ENCODE results near the gene ST7. TPM values are rescaled to one million over a fixed set of nuclear protein-coding genes. Genes with fewer than 3 reads are reported as not detected.

The ST7 gene
- polyA plus RNA-seq, 1 donor (not counting 4 experiments of a cell fraction or from before 2014, with no cell fraction given): 16.9 TPM

DNA sequence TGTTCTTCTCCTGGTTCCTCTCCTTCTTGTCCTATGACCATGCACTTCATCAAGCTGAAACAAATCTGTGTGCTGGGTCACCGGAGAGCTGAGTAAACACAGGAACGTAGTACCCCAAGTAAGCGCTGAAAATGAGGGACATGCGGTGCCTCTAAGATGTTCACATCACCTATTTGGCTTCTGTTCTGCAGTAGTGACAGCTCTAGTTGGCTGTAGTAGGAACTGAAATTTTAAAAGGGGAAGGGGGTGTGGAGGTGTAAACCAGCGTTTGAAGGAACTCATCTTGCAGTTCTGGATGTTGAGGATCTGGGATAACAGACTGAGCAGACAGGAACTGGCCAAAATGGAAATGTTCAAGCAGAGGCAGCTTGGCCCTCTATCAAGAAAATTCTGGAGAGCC lies 284.3 kb downstream of the ST7 start:
- Histone ChIP-seq H3K36me3 (ENCODE audit: control insufficient read depth in 2 of 2, extremely low read depth in 1 of 2, insufficient read depth in 2 of 2, low read length in 2 of 2) (no peaks in the 10 kb centered on the region), H4K20me1 (ENCODE audit: control insufficient read depth, extremely low read depth, insufficient read depth, low read length) (no peaks in the 10 kb centered on the region), H3K4me2 (ENCODE audit: control insufficient read depth, extremely low read depth, insufficient read depth, low read depth, low read length) (no peak overlapping the region), H2AFZ (ENCODE audit: control insufficient read depth, low read length) (no peak overlapping the region), H3K27me3 (ENCODE audit: control insufficient read depth, extremely low read depth, insufficient read depth, low read length) (peaks cover 5% of the 10 kb centered on the region), H3K4me1 (ENCODE audit: control insufficient read depth, extremely low read depth, insufficient read depth, low read length) (no peaks in the 10 kb centered on the region), H3K9ac (ENCODE audit: control insufficient read depth, extremely low read depth, insufficient read depth, low read length) (no peak overlapping the region), H3K79me2 (ENCODE audit: control insufficient read depth, insufficient read depth, low read length) (no peaks in the 10 kb centered on the region), H3K9me1 (ENCODE audit: control insufficient read depth, extremely low read depth, insufficient read depth, low read length) (no peaks in the 10 kb centered on the region), H3K9me3 (ENCODE audit: control insufficient read depth, low read depth, low read length) (no peaks in the 10 kb centered on the region), H3K27ac (ENCODE audit: control insufficient read depth, insufficient read depth, low read length) (no peak overlapping the region), H3K4me3 (ENCODE audit: control insufficient read depth in 2 of 3, extremely low read depth in 1 of 3, insufficient read depth in 2 of 3, low read depth in 1 of 3, low read length in 3 of 3) (no peak overlapping the region)
- DNase-seq (ENCODE audit: low read depth, low spot score) (no peak), FAIRE-seq (no peak)
- TF ChIP-seq, protein P1, sequence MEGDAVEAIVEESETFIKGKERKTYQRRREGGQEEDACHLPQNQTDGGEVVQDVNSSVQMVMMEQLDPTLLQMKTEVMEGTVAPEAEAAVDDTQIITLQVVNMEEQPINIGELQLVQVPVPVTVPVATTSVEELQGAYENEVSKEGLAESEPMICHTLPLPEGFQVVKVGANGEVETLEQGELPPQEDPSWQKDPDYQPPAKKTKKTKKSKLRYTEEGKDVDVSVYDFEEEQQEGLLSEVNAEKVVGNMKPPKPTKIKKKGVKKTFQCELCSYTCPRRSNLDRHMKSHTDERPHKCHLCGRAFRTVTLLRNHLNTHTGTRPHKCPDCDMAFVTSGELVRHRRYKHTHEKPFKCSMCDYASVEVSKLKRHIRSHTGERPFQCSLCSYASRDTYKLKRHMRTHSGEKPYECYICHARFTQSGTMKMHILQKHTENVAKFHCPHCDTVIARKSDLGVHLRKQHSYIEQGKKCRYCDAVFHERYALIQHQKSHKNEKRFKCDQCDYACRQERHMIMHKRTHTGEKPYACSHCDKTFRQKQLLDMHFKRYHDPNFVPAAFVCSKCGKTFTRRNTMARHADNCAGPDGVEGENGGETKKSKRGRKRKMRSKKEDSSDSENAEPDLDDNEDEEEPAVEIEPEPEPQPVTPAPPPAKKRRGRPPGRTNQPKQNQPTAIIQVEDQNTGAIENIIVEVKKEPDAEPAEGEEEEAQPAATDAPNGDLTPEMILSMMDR (optimal IDR thresholded peaks at IDR 0.05 in 1 of 3, IDR thresholded peaks at IDR 0.05 in 1 of 3, conservative IDR thresholded peaks at IDR 0.05 in 1 of 3; ENCODE audit: extremely low read depth in 1 of 3, insufficient read depth in 2 of 3, low read length in 3 of 3): no peak
- TF ChIP-seq EZH2 (IDR thresholded peaks at IDR 0.05; ENCODE audit: low read length): no peak
- dilution Hi-C loops (cut with MboI; ENCODE audit: extremely low pct_ligation_motif_present, low sequenced_read_pairs): no loop called here

DNA sequence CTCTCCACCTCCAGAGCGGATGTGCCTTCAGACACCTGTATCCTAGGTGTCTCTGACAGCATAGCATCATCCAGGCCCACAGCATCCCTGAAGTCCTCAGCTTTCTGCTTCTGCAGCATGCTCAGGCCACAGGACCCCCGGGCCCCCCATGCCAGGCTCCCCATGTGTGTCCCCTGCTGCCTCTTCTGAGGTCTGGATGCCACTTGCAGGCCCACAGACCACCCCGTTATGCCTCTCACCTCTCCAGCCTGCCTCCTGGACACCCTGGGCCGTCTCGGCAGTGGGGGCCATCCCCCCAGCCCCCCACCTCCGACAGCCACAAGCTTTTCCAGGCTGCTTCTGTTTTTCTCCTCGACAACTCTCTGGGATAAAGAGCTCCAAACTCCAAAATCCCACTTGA lies 285.2 kb downstream of the ST7 start:
- Histone ChIP-seq H3K27ac (ENCODE audit: control insufficient read depth, insufficient read depth, low read length) (no peak overlapping the region), H4K20me1 (ENCODE audit: control insufficient read depth, extremely low read depth, insufficient read depth, low read length) (no peaks in the 10 kb centered on the region), H3K36me3 (ENCODE audit: control insufficient read depth in 2 of 2, extremely low read depth in 1 of 2, insufficient read depth in 2 of 2, low read length in 2 of 2) (no peaks in the 10 kb centered on the region), H3K4me3 (ENCODE audit: control insufficient read depth in 2 of 3, extremely low read depth in 1 of 3, insufficient read depth in 2 of 3, low read depth in 1 of 3, low read length in 3 of 3) (no peak overlapping the region), H3K79me2 (ENCODE audit: control insufficient read depth, insufficient read depth, low read length) (no peaks in the 10 kb centered on the region), H3K9me1 (ENCODE audit: control insufficient read depth, extremely low read depth, insufficient read depth, low read length) (no peaks in the 10 kb centered on the region), H3K4me2 (ENCODE audit: control insufficient read depth, extremely low read depth, insufficient read depth, low read depth, low read length) (no peak overlapping the region), H2AFZ (ENCODE audit: control insufficient read depth, low read length) (no peak overlapping the region), H3K27me3 (ENCODE audit: control insufficient read depth, extremely low read depth, insufficient read depth, low read length) (peaks cover 5% of the 10 kb centered on the region), H3K9me3 (ENCODE audit: control insufficient read depth, low read depth, low read length) (no peaks in the 10 kb centered on the region), H3K9ac (ENCODE audit: control insufficient read depth, extremely low read depth, insufficient read depth, low read length) (no peak overlapping the region), H3K4me1 (ENCODE audit: control insufficient read depth, extremely low read depth, insufficient read depth, low read length) (no peaks in the 10 kb centered on the region)
- dilution Hi-C loops (cut with MboI; ENCODE audit: extremely low pct_ligation_motif_present, low sequenced_read_pairs): no loop called here
- DNase-seq (ENCODE audit: low read depth, low spot score) (no peak), FAIRE-seq (no peak)
- TF ChIP-seq, protein P1 (optimal IDR thresholded peaks at IDR 0.05 in 1 of 3, IDR thresholded peaks at IDR 0.05 in 1 of 3, conservative IDR thresholded peaks at IDR 0.05 in 1 of 3; ENCODE audit: extremely low read depth in 1 of 3, insufficient read depth in 2 of 3, low read length in 3 of 3): no peak
- no peak for TF ChIP-seq EZH2 (IDR thresholded peaks at IDR 0.05; ENCODE audit: low read length)
